Keratinocyte (primary cell): ENCODE data around the gene MRPS23. TPM values are rescaled to one million over a fixed set of nuclear protein-coding genes. Genes with fewer than 3 reads are reported as not detected.

Source experiments
- DNase-seq: peaks from one replicate; pipeline ENCODE4 v3.0.0-alpha.2; 2011; ENCODE audit warnings: low read depth, missing footprints, low spot score
- FAIRE-seq: peaks from 2 replicates; lab custom pipeline; 2011; peaks lifted over from hg19 to GRCh38; lab: Jason Lieb, UNC
- H2AFZ ChIP-seq: 2 replicates; pipeline ENCODE4 v1.6.0; 2012; ENCODE audit warnings: low read length, control low read depth, inconsistent platforms; ENCODE audit not compliant: control insufficient read depth
- H3K27ac ChIP-seq: 2 replicates; pipeline ENCODE4 v1.5.1; 2011; ENCODE audit warnings: low read length; ENCODE audit not compliant: control insufficient read depth, insufficient read depth
- H3K27me3 ChIP-seq: 3 replicates; pipeline ENCODE4 v1.6.0; 2011; ENCODE audit warnings: low read length; ENCODE audit not compliant: control insufficient read depth, insufficient read depth; ENCODE audit errors: extremely low read depth
- H3K36me3 ChIP-seq, 2 experiments: 2 replicates in 1 of 2; 3 replicates in 1 of 2; pipeline ENCODE4 v1.5.1; 2011; ENCODE audit warnings: low read length in 2 of 2, mild to moderate bottlenecking in 1 of 2; ENCODE audit not compliant: control insufficient read depth in 2 of 2, insufficient read depth in 2 of 2; ENCODE audit errors: extremely low read depth in 1 of 2
- H3K4me1 ChIP-seq: 3 replicates; pipeline ENCODE4 v1.5.1; 2011; ENCODE audit warnings: low read length; ENCODE audit not compliant: control insufficient read depth, insufficient read depth; ENCODE audit errors: extremely low read depth
- H3K4me2 ChIP-seq: 3 replicates; pipeline ENCODE4 v1.6.0; 2011; ENCODE audit warnings: low read depth, low read length; ENCODE audit not compliant: control insufficient read depth, insufficient read depth; ENCODE audit errors: extremely low read depth
- H3K4me3 ChIP-seq, 3 experiments: fragments of 200-600 bp in 1 of 3; sonication (generic) in 1 of 3; 2 replicates in 2 of 3; 3 replicates in 1 of 3; pipeline ENCODE4 v1.5.1; 2011 to 2016; ENCODE audit warnings: low read length in 3 of 3, mild to moderate bottlenecking in 3 of 3, control low read depth in 2 of 3, inconsistent platforms in 1 of 3, low read depth in 1 of 3, mixed read lengths in 1 of 3, mixed run types in 1 of 3, moderate library complexity in 1 of 3; ENCODE audit not compliant: control insufficient read depth in 2 of 3, insufficient read depth in 2 of 3; ENCODE audit errors: extremely low read depth in 1 of 3
- H3K79me2 ChIP-seq: 2 replicates; pipeline ENCODE4 v1.6.0; 2012; ENCODE audit warnings: low read length; ENCODE audit not compliant: control insufficient read depth, insufficient read depth
- H3K9ac ChIP-seq: 3 replicates; pipeline ENCODE4 v1.6.0; 2011; ENCODE audit warnings: low read length; ENCODE audit not compliant: control insufficient read depth, insufficient read depth; ENCODE audit errors: extremely low read depth
- H3K9me1 ChIP-seq: 3 replicates; pipeline ENCODE4 v1.6.0; 2011; ENCODE audit warnings: low read length; ENCODE audit not compliant: control insufficient read depth, insufficient read depth; ENCODE audit errors: extremely low read depth
- H3K9me3 ChIP-seq: 2 replicates; pipeline ENCODE4 v1.5.1; 2012; ENCODE audit warnings: low read depth, low read length; ENCODE audit not compliant: control insufficient read depth
- H4K20me1 ChIP-seq: 3 replicates; pipeline ENCODE4 v1.6.0; 2011; ENCODE audit warnings: low read length; ENCODE audit not compliant: control insufficient read depth, insufficient read depth; ENCODE audit errors: extremely low read depth
- CTCF ChIP-seq, 3 experiments: IDR thresholded peaks in 1 of 3; conservative IDR thresholded peaks in 1 of 3; optimal IDR thresholded peaks in 1 of 3; 2 replicates in 2 of 3; 3 replicates in 1 of 3; pipeline versions ENCODE3 to v1.5.1; 2011; ENCODE audit warnings: low read length in 3 of 3, mild to moderate bottlenecking in 3 of 3, moderate library complexity in 2 of 3, control low read depth in 1 of 3, inconsistent platforms in 1 of 3; ENCODE audit not compliant: insufficient read depth in 2 of 3; ENCODE audit errors: extremely low read depth in 1 of 3
- EZH2 ChIP-seq: IDR thresholded peaks from one replicate; pipeline ENCODE4 v1.6.1; 2012; ENCODE audit warnings: inconsistent platforms, mild to moderate bottlenecking, low read length, moderate library complexity
- dilution Hi-C: fragments of 300-500 bp; cut with MboI; formaldehyde crosslinking; loops from one replicate; pipeline ENCODE4 v1.7.0; 2020; ENCODE audit warnings: low sequenced_read_pairs; ENCODE audit not compliant: extremely low pct_ligation_motif_present
- polyA plus RNA-seq, 5 experiments: library from polyadenylated mRNA; depleted of rRNA in 3 of 5; stranded (reverse) in 3 of 5; stranded (forward) in 1 of 5; unstranded in 1 of 5; fragments of >200 nt; gene quantifications; 1 replicate in 1 of 5; 2 replicates in 3 of 5; 3 replicates in 1 of 5; pipeline versions ENCODE4 v1.2.1 to v1.2.3, GENCODE V29; 2011 to 2012; ENCODE audit warnings: missing spikeins in 2 of 5, low read depth in 1 of 5, low replicate concordance in 1 of 5

MRPS23 gene
- polyA plus RNA-seq, 1 donor (not counting 4 experiments of a cell fraction or from before 2014, with no cell fraction given) = 57.3 TPM

DNA sequence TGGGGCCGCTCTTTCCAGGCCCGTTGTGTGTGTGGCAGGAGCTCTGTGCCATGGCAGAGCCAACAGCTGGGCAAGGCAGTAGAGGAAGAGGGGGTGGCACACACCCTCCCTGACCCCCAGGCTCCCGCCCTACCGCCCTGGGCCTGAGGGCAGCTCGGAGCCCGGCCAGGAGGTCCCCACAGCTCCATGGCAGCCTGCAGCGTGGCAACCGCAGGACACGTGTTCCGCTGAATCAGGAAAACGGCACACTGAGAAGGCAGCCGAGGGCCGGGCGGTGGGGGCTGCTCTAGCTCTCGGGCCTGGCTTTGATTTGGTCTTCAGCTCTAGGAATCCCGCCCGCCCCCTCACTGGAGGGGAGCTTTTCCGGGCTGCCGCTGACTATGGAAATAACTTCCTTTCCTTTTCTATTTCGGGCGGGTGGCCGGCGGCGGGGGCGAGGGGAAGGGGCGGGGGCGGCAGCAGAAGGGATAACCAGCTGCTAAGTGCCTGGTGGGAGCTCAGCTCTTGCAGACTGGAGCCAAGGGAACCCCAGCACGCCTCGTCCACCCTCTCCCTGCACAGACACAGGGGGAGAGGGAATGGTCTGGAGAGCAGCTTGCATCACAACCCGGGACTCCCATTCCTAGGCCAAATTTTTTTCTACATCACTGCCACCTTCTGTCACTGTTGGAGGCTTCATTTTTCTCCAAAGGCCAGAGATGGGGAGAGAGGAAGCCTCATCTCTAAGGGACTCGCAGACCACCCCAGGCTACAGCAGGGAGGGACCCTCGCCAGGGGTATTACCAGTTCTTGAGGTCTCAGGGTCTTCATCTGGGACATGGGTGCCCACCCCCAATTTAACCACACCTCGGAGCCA, 24.8 kb upstream of the MRPS23 start:
- H4K20me1 ChIP-seq = no peaks in the 10 kb centered on the region
- no peaks in the 10 kb centered on the region for H3K79me2 ChIP-seq
- TF ChIP-seq CTCF (optimal IDR thresholded peaks at IDR 0.05 in 1 of 3, IDR thresholded peaks at IDR 0.05 in 1 of 3, conservative IDR thresholded peaks at IDR 0.05 in 1 of 3; ENCODE audit: extremely low read depth in 1 of 3, insufficient read depth in 2 of 3, low read length in 3 of 3) = no peak
- no peak for TF ChIP-seq EZH2
- no peak overlapping the region for H2AFZ ChIP-seq
- peaks cover 13 to 18% of the 10 kb centered on the region in 2 experiments for H3K36me3 ChIP-seq
- peaks cover 2% of the 10 kb centered on the region for H3K9me1 ChIP-seq
- FAIRE-seq = no peak
- H3K4me1 ChIP-seq = peaks cover 70% of the 10 kb centered on the region
- dilution Hi-C loops = no loop called here
- peak overlapping the region; percentile 82 for H3K27ac ChIP-seq
- H3K9me3 ChIP-seq = no peaks in the 10 kb centered on the region
- no peaks in the 10 kb centered on the region for H3K27me3 ChIP-seq
- no peak for DNase-seq
- H3K4me3 ChIP-seq = peak overlapping the region in 1 of 3 experiments; percentile 38
- H3K4me2 ChIP-seq = peak overlapping the region; percentile 81
- H3K9ac ChIP-seq = peak overlapping the region; percentile 79

DNA sequence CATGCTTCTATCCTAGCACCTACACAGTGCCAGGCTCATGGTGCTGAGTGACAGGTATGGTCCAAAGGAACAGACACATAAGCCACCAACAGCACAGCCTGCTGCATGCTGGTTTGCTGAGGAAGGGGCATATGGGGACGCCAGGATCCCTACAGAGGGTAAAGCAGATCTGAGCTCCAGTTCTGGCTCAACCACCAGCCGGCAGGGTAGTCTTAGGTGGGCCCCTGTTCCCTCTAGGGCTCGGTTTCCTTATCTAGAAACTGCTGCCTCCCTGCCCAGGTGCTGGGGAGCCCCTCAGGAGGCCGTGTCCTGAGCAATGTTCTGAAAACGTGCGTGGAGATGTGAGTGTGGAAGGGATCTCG, 24.2 kb upstream of the MRPS23 start:
- H3K4me2 ChIP-seq = no peak overlapping the region
- DNase-seq (no peak), FAIRE-seq (no peak)
- no peaks in the 10 kb centered on the region for H3K9me3 ChIP-seq
- peaks cover 13 to 18% of the 10 kb centered on the region in 2 experiments for H3K36me3 ChIP-seq
- H2AFZ ChIP-seq = no peak overlapping the region
- H3K27me3 ChIP-seq = no peaks in the 10 kb centered on the region
- dilution Hi-C loops = no loop called here
- TF ChIP-seq CTCF (optimal IDR thresholded peaks at IDR 0.05 in 1 of 3, IDR thresholded peaks at IDR 0.05 in 1 of 3, conservative IDR thresholded peaks at IDR 0.05 in 1 of 3; ENCODE audit: extremely low read depth in 1 of 3, insufficient read depth in 2 of 3, low read length in 3 of 3) (no peak), EZH2 (no peak)
- H3K27ac ChIP-seq = peak overlapping the region; percentile 1
- no peak overlapping the region for H3K4me3 ChIP-seq
- peaks cover 70% of the 10 kb centered on the region for H3K4me1 ChIP-seq
- H3K9ac ChIP-seq = peak overlapping the region; percentile 8
- H4K20me1 ChIP-seq = no peaks in the 10 kb centered on the region
- H3K9me1 ChIP-seq = peaks cover 2% of the 10 kb centered on the region
- no peaks in the 10 kb centered on the region for H3K79me2 ChIP-seq
